ENCODE data around the gene ZNF611. TPM values are rescaled to one million over a fixed set of nuclear protein-coding genes. Genes with fewer than 3 reads are reported as not detected.
A peak's percentile ranks its signal among the peaks of the same experiment; 100 is the strongest.

Gene ZNF611
- total and polyA plus RNA-seq, 2 of the 13 experiments (the other 11 are each of a cell fraction or from before 2014, with no cell fraction given) = 2.7 to 4.1 TPM

DNA sequence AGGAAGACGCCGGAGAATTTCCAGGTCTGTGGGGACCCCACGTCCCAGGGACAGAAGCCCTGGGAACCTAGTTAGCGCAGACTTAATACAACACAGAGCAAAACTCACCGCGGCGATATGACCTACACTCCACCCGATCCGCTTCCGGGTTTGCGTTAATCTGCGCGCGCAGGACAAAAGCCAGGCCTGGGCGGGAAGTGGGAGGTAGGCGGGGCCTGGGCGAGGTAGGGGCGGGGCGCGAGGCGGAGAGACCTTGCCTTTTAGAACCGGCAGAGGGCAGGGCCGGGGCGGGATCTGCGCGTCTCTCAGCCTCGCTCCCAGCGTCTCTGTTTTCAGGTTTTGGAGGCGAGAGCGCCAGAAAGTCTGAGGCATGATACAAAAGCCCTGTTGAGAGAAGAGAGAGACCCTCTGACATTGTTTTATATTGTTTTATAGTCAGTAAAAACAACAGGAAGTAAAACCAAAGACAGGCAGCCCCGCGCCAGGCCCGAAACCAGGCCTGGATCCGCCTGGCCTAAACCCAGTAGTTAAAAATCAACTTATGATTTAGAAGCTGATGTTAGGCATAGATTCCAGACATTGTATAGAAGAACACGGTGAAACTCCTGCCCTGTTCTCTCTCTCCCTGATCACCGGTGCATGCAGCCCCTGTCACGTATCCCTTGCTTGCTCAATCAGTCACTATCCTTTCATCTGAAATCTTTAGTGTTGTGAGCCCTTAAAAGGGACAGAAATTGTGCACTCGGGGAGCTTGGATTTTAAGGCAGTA lies at the start of gene ZNF611 (continued):
- TF ChIP-seq, protein P1, sequence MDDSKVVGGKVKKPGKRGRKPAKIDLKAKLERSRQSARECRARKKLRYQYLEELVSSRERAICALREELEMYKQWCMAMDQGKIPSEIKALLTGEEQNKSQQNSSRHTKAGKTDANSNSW (CRISPR knock-in tag; IDR thresholded peaks at IDR 0.05; ENCODE audit: borderline replicate concordance) = no peak
- TF ChIP-seq SP4 (CRISPR knock-in tag; IDR thresholded peaks at IDR 0.05) (peak; percentile 81), ZNF20 (CRISPR knock-in tag; IDR thresholded peaks at IDR 0.05) (no peak), NR0B2 (CRISPR knock-in tag; IDR thresholded peaks at IDR 0.05) (no peak), PRPF4 (IDR thresholded peaks at IDR 0.05; ENCODE audit: low read depth, low read length, poor library complexity, severe bottlenecking) (no peak), NCOR1 (IDR thresholded peaks at IDR 0.05; ENCODE audit: borderline replicate concordance, low read length) (no peak), ZNF768 (CRISPR knock-in tag; IDR thresholded peaks at IDR 0.05) (no peak), KDM5B (CRISPR knock-in tag; IDR thresholded peaks at IDR 0.05; ENCODE audit: borderline replicate concordance) (no peak), MLLT10 (CRISPR knock-in tag; IDR thresholded peaks at IDR 0.05) (no peak), ZBTB33 (CRISPR knock-in tag; IDR thresholded peaks at IDR 0.05) (no peak), ZSCAN30 (CRISPR knock-in tag; IDR thresholded peaks at IDR 0.05) (no peak), HNRNPK (IDR thresholded peaks at IDR 0.05; ENCODE audit: low read depth, low read length, poor library complexity, severe bottlenecking) (no peak), SNAPC2 (CRISPR knock-in tag; IDR thresholded peaks at IDR 0.05) (no peak), ZSCAN5A (CRISPR knock-in tag; IDR thresholded peaks at IDR 0.05; ENCODE audit: borderline replicate concordance) (no peak), ZEB1 (IDR thresholded peaks at IDR 0.05; ENCODE audit: insufficient replicate concordance, low read depth) (peak; percentile 28), ZNF235 (CRISPR knock-in tag; IDR thresholded peaks at IDR 0.05; ENCODE audit: borderline replicate concordance) (no peak), SRY (CRISPR knock-in tag; IDR thresholded peaks at IDR 0.05) (no peak), NFE2L2 (IDR thresholded peaks at IDR 0.05; ENCODE audit: low read length) (no peak), MTF1 (CRISPR knock-in tag; IDR thresholded peaks at IDR 0.05) (no peak), ZC3H4 (CRISPR knock-in tag; IDR thresholded peaks at IDR 0.05; ENCODE audit: borderline replicate concordance) (no peak), CCDC6 (CRISPR knock-in tag; IDR thresholded peaks at IDR 0.05) (no peak), SALL1 (CRISPR knock-in tag; IDR thresholded peaks at IDR 0.05) (peak; percentile 39; the same call in 1 of the 2 replicates)
- TF ChIP-seq, protein P2, sequence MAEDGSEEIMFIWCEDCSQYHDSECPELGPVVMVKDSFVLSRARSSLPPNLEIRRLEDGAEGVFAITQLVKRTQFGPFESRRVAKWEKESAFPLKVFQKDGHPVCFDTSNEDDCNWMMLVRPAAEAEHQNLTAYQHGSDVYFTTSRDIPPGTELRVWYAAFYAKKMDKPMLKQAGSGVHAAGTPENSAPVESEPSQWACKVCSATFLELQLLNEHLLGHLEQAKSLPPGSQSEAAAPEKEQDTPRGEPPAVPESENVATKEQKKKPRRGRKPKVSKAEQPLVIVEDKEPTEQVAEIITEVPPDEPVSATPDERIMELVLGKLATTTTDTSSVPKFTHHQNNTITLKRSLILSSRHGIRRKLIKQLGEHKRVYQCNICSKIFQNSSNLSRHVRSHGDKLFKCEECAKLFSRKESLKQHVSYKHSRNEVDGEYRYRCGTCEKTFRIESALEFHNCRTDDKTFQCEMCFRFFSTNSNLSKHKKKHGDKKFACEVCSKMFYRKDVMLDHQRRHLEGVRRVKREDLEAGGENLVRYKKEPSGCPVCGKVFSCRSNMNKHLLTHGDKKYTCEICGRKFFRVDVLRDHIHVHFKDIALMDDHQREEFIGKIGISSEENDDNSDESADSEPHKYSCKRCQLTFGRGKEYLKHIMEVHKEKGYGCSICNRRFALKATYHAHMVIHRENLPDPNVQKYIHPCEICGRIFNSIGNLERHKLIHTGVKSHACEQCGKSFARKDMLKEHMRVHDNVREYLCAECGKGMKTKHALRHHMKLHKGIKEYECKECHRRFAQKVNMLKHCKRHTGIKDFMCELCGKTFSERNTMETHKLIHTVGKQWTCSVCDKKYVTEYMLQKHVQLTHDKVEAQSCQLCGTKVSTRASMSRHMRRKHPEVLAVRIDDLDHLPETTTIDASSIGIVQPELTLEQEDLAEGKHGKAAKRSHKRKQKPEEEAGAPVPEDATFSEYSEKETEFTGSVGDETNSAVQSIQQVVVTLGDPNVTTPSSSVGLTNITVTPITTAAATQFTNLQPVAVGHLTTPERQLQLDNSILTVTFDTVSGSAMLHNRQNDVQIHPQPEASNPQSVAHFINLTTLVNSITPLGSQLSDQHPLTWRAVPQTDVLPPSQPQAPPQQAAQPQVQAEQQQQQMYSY (CRISPR knock-in tag; IDR thresholded peaks at IDR 0.05) = no peak

All from HepG2 (cell line).